ENCODE results near the gene RUBCNL.

- no peak for TF ChIP-seq CTCF (IDR thresholded peaks at IDR 0.05 in 4 of 5, conservative IDR thresholded peaks at IDR 0.05 in 1 of 5)
- no peak for TF ChIP-seq POLR2A (IDR thresholded peaks at IDR 0.05)
These were observed 41.2 kb downstream of the RUBCNL start for GRCh38 chr13:46345866-46346265.

Data from gastrocnemius medialis (tissue), 4 donors.